ENCODE data around the gene MEIKIN. TPM values are rescaled to one million over a fixed set of nuclear protein-coding genes. Genes with fewer than 3 reads are reported as not detected.

Gene MEIKIN
- total RNA-seq, 4 donors from 2014 or later: not detected

DNA sequence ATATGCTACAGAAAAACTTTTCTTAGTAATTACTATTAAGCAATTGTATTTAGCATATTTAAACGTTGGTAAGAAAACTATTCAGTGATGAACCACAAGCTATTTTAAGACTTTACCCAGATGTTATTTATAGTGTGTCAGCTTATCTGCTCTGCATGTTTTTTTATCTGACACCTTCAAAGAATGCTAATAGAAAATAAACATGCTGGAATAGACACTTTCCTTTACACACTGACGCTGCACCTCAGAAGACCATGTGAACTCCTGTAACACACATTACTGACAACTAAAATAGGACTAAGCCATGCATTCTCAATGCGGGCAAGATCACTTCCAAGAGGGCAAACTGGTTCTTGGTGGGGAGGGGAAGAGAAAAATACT, 187.0 kb downstream of the MEIKIN start:
- H3K27ac ChIP-seq: no peak overlapping the region
- no peaks in the 10 kb centered on the region for H3K27me3 ChIP-seq
- H3K36me3 ChIP-seq: no peaks in the 10 kb centered on the region
- DNase-seq: no peak
- H3K4me1 ChIP-seq: peaks cover 17% of the 10 kb centered on the region in 2 donors
- 51 to 53% methylated on average over 3 of the region's 3 CpGs for WGBS, 2 donors
- intact Hi-C loops (cut with DNase I): no loop called here
- no peak overlapping the region for H3K4me3 ChIP-seq (replicated peaks in 1 of 3)
- no peaks in the 10 kb centered on the region for H3K9me3 ChIP-seq
- no peak for TF ChIP-seq POLR2A (IDR thresholded peaks at IDR 0.05)
- TF ChIP-seq, protein P1, sequence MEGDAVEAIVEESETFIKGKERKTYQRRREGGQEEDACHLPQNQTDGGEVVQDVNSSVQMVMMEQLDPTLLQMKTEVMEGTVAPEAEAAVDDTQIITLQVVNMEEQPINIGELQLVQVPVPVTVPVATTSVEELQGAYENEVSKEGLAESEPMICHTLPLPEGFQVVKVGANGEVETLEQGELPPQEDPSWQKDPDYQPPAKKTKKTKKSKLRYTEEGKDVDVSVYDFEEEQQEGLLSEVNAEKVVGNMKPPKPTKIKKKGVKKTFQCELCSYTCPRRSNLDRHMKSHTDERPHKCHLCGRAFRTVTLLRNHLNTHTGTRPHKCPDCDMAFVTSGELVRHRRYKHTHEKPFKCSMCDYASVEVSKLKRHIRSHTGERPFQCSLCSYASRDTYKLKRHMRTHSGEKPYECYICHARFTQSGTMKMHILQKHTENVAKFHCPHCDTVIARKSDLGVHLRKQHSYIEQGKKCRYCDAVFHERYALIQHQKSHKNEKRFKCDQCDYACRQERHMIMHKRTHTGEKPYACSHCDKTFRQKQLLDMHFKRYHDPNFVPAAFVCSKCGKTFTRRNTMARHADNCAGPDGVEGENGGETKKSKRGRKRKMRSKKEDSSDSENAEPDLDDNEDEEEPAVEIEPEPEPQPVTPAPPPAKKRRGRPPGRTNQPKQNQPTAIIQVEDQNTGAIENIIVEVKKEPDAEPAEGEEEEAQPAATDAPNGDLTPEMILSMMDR (IDR thresholded peaks at IDR 0.05): no peak

DNA sequence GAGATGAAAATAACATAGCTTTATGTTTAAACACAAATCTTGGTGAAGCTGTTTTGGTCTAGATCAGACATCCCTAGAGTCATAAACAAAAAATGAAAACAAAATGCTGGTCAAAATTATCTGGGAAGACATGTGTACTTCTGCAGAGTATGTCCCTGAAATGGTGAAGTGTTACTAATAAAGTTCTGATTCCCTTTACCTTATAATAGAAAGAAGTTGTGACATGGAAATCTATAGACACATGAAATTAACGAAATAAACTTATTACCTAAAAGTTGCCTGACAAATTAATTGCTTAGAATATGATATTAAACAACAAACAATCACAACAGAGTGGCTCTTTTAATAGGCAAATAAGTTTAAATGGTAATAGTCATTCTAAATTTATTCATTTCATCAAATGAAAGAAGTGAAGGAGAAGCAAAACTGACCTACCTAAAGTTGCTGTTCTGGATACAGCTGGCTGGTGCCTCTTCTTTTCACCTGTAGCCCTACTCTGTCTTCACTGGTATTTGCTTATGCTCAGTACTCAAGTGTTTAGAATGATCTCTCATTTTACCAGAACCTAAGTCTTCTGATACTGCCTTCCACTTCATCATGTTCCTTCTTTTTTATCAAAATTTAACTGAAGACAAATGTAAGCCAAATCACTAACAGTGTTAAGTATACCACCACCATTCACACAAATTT, 187.5 kb downstream of the MEIKIN start:
- peaks cover 17% of the 10 kb centered on the region in 2 donors for H3K4me1 ChIP-seq
- intact Hi-C loops (cut with DNase I): no loop called here
- TF ChIP-seq, protein P1 (IDR thresholded peaks at IDR 0.05): no peak
- TF ChIP-seq POLR2A (IDR thresholded peaks at IDR 0.05): no peak
- no peaks in the 10 kb centered on the region for H3K36me3 ChIP-seq
- H3K4me3 ChIP-seq (replicated peaks in 1 of 3): no peak overlapping the region
- no peaks in the 10 kb centered on the region for H3K27me3 ChIP-seq
- no peaks in the 10 kb centered on the region for H3K9me3 ChIP-seq
- H3K27ac ChIP-seq: no peak overlapping the region
- WGBS, 2 donors: 93 to 95% methylated on average over 1 of the region's 1 CpG
- DNase-seq: no peak

Other genes starting within 250 kb of the MEIKIN start
- 10 to 100 TPM; 55.3 to 91.7 (median 65.3) TPM for gene FNIP1, start 148.6 kb downstream of the MEIKIN start, total RNA-seq
- 1 to 10 TPM in 3 of 4 donors, under 1 TPM in 1; 0.71 to 6.2 (median 1.2) TPM for gene ACSL6, start 66.0 kb upstream of the MEIKIN start, total RNA-seq
- gene IL3, start 115.0 kb upstream of the MEIKIN start, total RNA-seq: not detected
- not detected for gene CSF2, start 128.1 kb upstream of the MEIKIN start, total RNA-seq